Keratinocyte (primary cell): ENCODE measurements around the gene GLP2R. TPM values are rescaled to one million over a fixed set of nuclear protein-coding genes. Genes with fewer than 3 reads are reported as not detected.

Experiments
- DNase-seq: peaks from one replicate; pipeline ENCODE4 v3.0.0-alpha.2; 2011; ENCODE audit warnings: low read depth, missing footprints, low spot score
- FAIRE-seq: peaks from 2 replicates; lab custom pipeline; 2011; peaks lifted over from hg19 to GRCh38; lab: Jason Lieb, UNC
- H2AFZ ChIP-seq: 2 replicates; pipeline ENCODE4 v1.6.0; 2012; ENCODE audit warnings: low read length, control low read depth, inconsistent platforms; ENCODE audit not compliant: control insufficient read depth
- H3K27ac ChIP-seq: 2 replicates; pipeline ENCODE4 v1.5.1; 2011; ENCODE audit warnings: low read length; ENCODE audit not compliant: control insufficient read depth, insufficient read depth
- H3K27me3 ChIP-seq: 3 replicates; pipeline ENCODE4 v1.6.0; 2011; ENCODE audit warnings: low read length; ENCODE audit not compliant: control insufficient read depth, insufficient read depth; ENCODE audit errors: extremely low read depth
- H3K36me3 ChIP-seq, 2 experiments: 2 replicates in 1 of 2; 3 replicates in 1 of 2; pipeline ENCODE4 v1.5.1; 2011; ENCODE audit warnings: low read length in 2 of 2, mild to moderate bottlenecking in 1 of 2; ENCODE audit not compliant: control insufficient read depth in 2 of 2, insufficient read depth in 2 of 2; ENCODE audit errors: extremely low read depth in 1 of 2
- H3K4me1 ChIP-seq: 3 replicates; pipeline ENCODE4 v1.5.1; 2011; ENCODE audit warnings: low read length; ENCODE audit not compliant: control insufficient read depth, insufficient read depth; ENCODE audit errors: extremely low read depth
- H3K4me2 ChIP-seq: 3 replicates; pipeline ENCODE4 v1.6.0; 2011; ENCODE audit warnings: low read depth, low read length; ENCODE audit not compliant: control insufficient read depth, insufficient read depth; ENCODE audit errors: extremely low read depth
- H3K4me3 ChIP-seq, 3 experiments: fragments of 200-600 bp in 1 of 3; sonication (generic) in 1 of 3; 2 replicates in 2 of 3; 3 replicates in 1 of 3; pipeline ENCODE4 v1.5.1; 2011 to 2016; ENCODE audit warnings: low read length in 3 of 3, mild to moderate bottlenecking in 3 of 3, control low read depth in 2 of 3, inconsistent platforms in 1 of 3, low read depth in 1 of 3, mixed read lengths in 1 of 3, mixed run types in 1 of 3, moderate library complexity in 1 of 3; ENCODE audit not compliant: control insufficient read depth in 2 of 3, insufficient read depth in 2 of 3; ENCODE audit errors: extremely low read depth in 1 of 3
- H3K79me2 ChIP-seq: 2 replicates; pipeline ENCODE4 v1.6.0; 2012; ENCODE audit warnings: low read length; ENCODE audit not compliant: control insufficient read depth, insufficient read depth
- H3K9ac ChIP-seq: 3 replicates; pipeline ENCODE4 v1.6.0; 2011; ENCODE audit warnings: low read length; ENCODE audit not compliant: control insufficient read depth, insufficient read depth; ENCODE audit errors: extremely low read depth
- H3K9me1 ChIP-seq: 3 replicates; pipeline ENCODE4 v1.6.0; 2011; ENCODE audit warnings: low read length; ENCODE audit not compliant: control insufficient read depth, insufficient read depth; ENCODE audit errors: extremely low read depth
- H3K9me3 ChIP-seq: 2 replicates; pipeline ENCODE4 v1.5.1; 2012; ENCODE audit warnings: low read depth, low read length; ENCODE audit not compliant: control insufficient read depth
- H4K20me1 ChIP-seq: 3 replicates; pipeline ENCODE4 v1.6.0; 2011; ENCODE audit warnings: low read length; ENCODE audit not compliant: control insufficient read depth, insufficient read depth; ENCODE audit errors: extremely low read depth
- CTCF ChIP-seq, 3 experiments: IDR thresholded peaks in 1 of 3; conservative IDR thresholded peaks in 1 of 3; optimal IDR thresholded peaks in 1 of 3; 2 replicates in 2 of 3; 3 replicates in 1 of 3; pipeline versions ENCODE3 to v1.5.1; 2011; ENCODE audit warnings: low read length in 3 of 3, mild to moderate bottlenecking in 3 of 3, moderate library complexity in 2 of 3, control low read depth in 1 of 3, inconsistent platforms in 1 of 3; ENCODE audit not compliant: insufficient read depth in 2 of 3; ENCODE audit errors: extremely low read depth in 1 of 3
- EZH2 ChIP-seq: IDR thresholded peaks from one replicate; pipeline ENCODE4 v1.6.1; 2012; ENCODE audit warnings: inconsistent platforms, mild to moderate bottlenecking, low read length, moderate library complexity
- dilution Hi-C: fragments of 300-500 bp; cut with MboI; formaldehyde crosslinking; loops from one replicate; pipeline ENCODE4 v1.7.0; 2020; ENCODE audit warnings: low sequenced_read_pairs; ENCODE audit not compliant: extremely low pct_ligation_motif_present
- polyA plus RNA-seq, 5 experiments: library from polyadenylated mRNA; depleted of rRNA in 3 of 5; stranded (reverse) in 3 of 5; stranded (forward) in 1 of 5; unstranded in 1 of 5; fragments of >200 nt; gene quantifications; 1 replicate in 1 of 5; 2 replicates in 3 of 5; 3 replicates in 1 of 5; pipeline versions ENCODE4 v1.2.1 to v1.2.3, GENCODE V29; 2011 to 2012; ENCODE audit warnings: missing spikeins in 2 of 5, low read depth in 1 of 5, low replicate concordance in 1 of 5

Gene GLP2R
- polyA plus RNA-seq, 1 donor (not counting 4 experiments of a cell fraction or from before 2014, with no cell fraction given), result not detected

GRCh38 chr17:9843152-9844010 is 17.7 kb downstream of the GLP2R start:
- FAIRE-seq (no peak), DNase-seq (no peak)
- no peaks in the 10 kb centered on the region for H3K27me3 ChIP-seq
- H3K9me1 ChIP-seq, result no peaks in the 10 kb centered on the region
- dilution Hi-C loops, result no loop called here
- H3K36me3 ChIP-seq, result no peaks in the 10 kb centered on the region
- H3K79me2 ChIP-seq, result no peaks in the 10 kb centered on the region
- H3K4me2 ChIP-seq, result no peak overlapping the region
- no peaks in the 10 kb centered on the region for H4K20me1 ChIP-seq
- no peaks in the 10 kb centered on the region for H3K9me3 ChIP-seq
- no peak overlapping the region for H3K4me3 ChIP-seq
- TF ChIP-seq CTCF (optimal IDR thresholded peaks at IDR 0.05 in 1 of 3, IDR thresholded peaks at IDR 0.05 in 1 of 3, conservative IDR thresholded peaks at IDR 0.05 in 1 of 3; ENCODE audit: extremely low read depth in 1 of 3, insufficient read depth in 2 of 3, low read length in 3 of 3), result no peak
- TF ChIP-seq EZH2, result no peak
- H3K27ac ChIP-seq, result no peak overlapping the region
- no peaks in the 10 kb centered on the region for H3K4me1 ChIP-seq
- H2AFZ ChIP-seq, result no peak overlapping the region
- no peak overlapping the region for H3K9ac ChIP-seq

- no peak for FAIRE-seq
- no peak for DNase-seq
- Histone ChIP-seq H3K9ac (no peak overlapping the region), H3K27ac (no peak overlapping the region), H3K4me2 (no peak overlapping the region), H2AFZ (no peak overlapping the region), H3K27me3 (no peaks in the 10 kb centered on the region), H3K9me3 (no peaks in the 10 kb centered on the region), H3K4me1 (no peaks in the 10 kb centered on the region), H4K20me1 (no peaks in the 10 kb centered on the region), H3K79me2 (no peaks in the 10 kb centered on the region), H3K9me1 (no peaks in the 10 kb centered on the region), H3K4me3 (no peak overlapping the region), H3K36me3 (no peaks in the 10 kb centered on the region)
- dilution Hi-C loops, result no loop called here
- TF ChIP-seq CTCF (optimal IDR thresholded peaks at IDR 0.05 in 1 of 3, IDR thresholded peaks at IDR 0.05 in 1 of 3, conservative IDR thresholded peaks at IDR 0.05 in 1 of 3; ENCODE audit: extremely low read depth in 1 of 3, insufficient read depth in 2 of 3, low read length in 3 of 3), result no peak
- TF ChIP-seq EZH2, result no peak
Measured at GRCh38 chr17:9844153-9844552, 18.4 kb downstream of the GLP2R start.
